Measurements from ENCODE around the gene TMEM214.
A peak's percentile ranks its signal among the peaks of the same experiment; 100 is the strongest.
"Not testable (repeated sequence)": the region's sequence is repeated elsewhere in the genome, so short reads cannot be mapped to it uniquely, and the experiment has no call there.

The TMEM214 gene

GRCh38 chr2:27067385-27067784 lies 34.6 kb downstream of the TMEM214 start:
- no peak for DNase-seq

DNA sequence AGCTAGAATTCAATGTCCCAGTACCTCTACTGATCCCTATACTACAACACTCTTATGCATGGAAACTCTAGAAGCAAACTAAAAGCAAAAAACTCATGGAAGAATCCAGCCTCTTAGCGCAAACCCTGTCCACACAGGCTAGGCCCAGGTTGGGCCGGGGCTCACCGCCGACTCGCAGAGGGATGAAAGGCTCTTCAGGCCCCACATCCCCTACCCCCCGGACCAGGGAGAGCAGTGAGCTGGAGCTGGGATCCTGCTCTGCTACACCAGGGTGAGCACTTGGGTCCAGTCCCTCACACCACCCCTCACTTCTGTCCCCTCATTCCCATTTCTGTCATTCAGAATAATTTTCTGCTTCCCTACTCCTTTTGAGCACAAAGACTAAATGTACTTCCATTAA lies 36.7 kb downstream of the TMEM214 start:
- DNase-seq = no peak

DNA sequence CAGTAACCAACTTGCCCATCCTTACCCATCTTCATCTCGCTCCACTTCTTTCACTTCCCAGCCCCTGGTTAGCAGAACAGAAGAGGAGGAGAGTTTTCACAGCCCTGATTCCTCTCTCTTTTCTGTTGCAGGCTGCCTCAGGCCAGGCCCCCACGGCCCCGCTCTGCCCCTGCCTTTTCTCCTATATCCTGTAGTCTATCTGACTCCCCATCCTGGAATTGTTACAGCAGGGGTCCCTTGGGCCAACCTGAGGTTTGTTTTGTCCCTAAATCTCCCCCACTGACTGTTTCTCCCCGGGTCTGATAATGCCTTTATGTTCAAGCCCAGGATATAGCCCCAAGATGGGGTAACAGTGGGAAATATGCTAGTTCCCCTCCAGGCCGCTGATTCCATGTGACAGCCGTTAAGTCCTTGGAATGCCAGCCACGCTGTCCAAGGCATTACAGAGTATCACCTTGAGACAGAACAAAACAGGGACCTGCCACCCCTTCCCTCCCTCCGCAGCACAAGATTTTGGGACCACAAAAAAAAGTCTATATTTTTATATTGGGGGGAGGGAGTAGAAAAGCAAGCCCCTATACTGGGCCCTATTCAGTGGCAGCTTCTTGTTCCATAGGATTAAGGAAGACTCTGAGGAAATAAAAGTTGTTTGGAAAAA lies 37.3 kb downstream of the TMEM214 start:
- DNase-seq = no peak

GRCh38 chr2:27070653-27071276 lies 38.0 kb downstream of the TMEM214 start:
- DNase-seq = no peak

- DNase-seq = peak; percentile 57 to 97 (median 91)
These were observed 38.7 kb downstream of the TMEM214 start, which contains the start of gene OST4 for GRCh38 chr2:27071277-27071989. Gene OST4 (minus strand): TSS chr2:27071654.

- DNase-seq = peak in 33 of 56 donors; percentile 16 to 74 (median 43)
These were observed 39.4 kb downstream of the TMEM214 start for GRCh38 chr2:27071990-27072830.

DNA sequence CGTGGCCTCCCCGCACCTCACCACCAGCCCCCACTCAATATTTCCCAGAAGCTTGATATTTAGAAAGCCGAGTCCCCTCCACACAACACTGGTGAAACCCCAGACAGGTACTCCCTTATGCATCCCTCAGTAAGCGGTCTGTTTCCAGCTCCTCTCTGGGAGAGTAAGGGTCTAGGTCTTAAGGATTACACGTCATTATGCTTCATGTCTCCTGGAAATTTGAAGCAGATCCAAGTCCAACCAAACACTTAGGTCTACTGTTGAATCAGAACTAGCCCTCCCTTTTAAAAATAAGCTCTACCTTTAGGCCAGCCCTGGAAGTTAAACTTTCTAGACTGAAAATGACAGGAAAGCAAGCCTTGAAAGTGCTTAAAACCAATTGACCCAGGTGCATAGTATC lies 40.2 kb downstream of the TMEM214 start:
- no peak for DNase-seq

DNA sequence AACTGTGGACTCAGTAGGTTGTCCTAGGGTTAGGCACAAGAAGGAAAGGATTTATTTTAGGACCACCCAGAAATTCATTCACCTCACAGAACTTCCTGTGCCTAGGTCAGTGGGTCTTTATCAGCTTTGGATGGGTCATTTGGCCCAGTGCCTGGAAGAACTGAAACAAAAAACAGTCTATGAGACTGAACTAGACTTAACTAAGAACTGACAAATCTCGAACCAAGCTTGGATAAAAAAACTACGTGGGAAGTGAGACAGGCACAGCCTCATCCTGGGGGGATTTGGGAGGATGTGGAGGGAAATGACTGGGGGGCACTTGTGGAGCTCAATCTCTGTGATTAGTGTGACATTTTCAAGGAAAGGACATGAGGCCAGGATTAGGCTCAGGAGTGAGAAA lies 41.0 kb downstream of the TMEM214 start:
- no peak for DNase-seq

DNA sequence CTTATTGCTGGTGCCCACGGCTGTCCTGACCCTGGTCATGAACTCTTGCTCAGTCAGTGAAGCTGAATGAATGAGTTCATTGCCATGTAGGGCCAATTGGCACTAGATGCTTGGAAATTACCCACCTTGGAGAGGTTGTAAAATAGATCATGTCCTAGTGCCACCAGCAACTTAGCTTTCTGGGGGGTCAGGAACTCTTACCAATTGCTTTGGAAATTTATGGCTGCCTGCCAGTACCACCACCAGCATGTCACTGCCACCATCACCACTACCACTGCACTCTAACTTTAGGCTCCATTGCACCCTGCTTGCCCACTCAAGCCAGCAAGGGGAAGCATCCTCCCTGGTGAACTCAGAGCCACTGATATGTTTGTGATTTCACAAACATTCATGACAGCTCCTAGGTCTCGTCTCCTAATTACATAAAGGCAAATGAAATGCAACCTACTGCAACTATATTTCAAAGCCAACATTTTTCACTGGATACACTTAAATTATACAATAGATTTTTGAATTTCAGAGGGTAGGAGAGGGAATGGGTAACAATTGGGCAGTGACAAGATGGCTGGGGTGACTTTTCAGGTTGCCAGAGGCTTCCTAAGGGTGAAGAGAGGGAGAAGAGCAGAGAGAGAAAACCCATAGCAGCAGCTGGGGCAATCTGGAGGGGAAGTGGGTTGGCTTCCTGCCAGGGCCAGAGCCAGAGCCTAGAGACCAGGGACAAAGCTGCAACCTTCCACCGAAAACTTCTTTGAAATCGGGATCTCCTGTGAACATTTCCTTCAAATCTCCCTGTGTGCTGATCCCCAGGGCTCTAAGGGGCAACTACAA lies 42.2 kb downstream of the TMEM214 start:
- peak in 2 of 56 donors; percentile 25 to 27 for DNase-seq

GRCh38 chr2:27075566-27075871 lies 42.8 kb downstream of the TMEM214 start:
- not testable (repeated sequence) for DNase-seq

GRCh38 chr2:27076323-27076722 lies 43.6 kb downstream of the TMEM214 start:
- no peak for DNase-seq

DNA sequence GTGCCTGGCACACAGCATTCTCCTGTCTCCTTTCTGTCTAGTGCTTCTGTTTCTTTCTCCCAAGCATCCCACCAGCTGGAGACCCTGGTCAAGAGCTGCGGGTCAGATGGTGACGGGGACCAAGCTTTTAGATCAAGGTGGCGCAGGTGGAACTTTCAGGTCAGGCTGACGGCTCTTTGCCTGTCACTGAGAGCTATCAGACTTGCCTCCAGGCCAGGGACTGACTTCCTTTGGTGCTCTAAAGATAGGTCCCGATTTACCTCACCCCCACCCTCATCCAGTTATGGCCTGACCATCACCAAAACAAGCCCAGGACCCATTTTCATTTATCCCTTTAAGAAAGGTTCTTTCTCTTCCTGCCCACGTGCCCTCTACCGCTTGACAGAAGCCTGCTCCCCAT lies 44.5 kb downstream of the TMEM214 start:
- DNase-seq = no peak

DNA sequence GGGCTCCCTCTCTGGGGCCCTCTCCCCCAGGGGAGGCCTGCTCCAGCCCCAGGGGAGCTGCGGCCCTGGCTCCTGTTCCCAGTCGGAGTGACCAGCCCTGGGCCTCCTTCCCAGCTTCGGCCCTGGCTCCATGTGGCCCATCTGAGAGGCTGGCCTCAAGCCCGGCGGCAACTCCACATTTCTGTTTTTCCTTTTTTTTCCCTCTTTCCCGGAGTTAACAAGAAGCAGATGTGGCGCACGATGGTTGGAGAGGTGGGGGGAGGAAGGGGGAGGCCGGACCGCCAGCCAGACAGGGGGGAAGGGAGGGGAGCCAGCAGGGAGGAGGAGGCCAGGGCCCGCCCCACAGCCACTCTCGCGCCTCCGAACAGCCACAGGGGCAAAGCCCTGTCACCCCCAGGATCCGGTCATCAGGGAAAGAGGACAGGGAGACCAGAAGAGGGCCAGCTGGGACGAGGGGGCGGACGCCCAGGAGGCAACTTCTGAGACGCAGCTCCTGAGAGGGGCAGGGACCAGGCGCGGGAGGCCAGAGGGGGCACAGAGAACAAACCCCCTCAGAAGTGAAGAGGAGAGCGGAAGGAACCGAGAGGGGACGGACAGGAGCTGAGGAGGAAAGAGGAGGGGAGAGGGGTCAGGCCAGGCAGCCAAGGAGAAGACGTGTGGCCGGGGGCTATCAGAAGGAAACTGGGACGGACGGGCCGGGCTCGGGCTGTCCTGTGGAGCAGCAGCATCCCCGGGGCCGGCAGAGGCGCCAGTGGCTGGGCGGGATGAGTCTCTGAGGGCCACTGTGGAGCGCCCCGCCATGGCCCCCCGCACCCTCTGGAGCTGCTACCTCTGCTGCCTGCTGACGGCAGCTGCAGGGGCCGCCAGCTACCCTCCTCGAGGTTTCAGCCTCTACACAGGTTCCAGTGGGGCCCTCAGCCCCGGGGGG lies 45.8 kb downstream of the TMEM214 start, which contains the start of gene EMILIN1:
Gene EMILIN1, plus strand, starts transcription at position 349 of the 928 bp plus-strand sequence. Its CDS starts 451 bp downstream, at position 800.
- DNase-seq = peak in 50 of 56 donors; percentile 13 to 83 (median 52)

DNA sequence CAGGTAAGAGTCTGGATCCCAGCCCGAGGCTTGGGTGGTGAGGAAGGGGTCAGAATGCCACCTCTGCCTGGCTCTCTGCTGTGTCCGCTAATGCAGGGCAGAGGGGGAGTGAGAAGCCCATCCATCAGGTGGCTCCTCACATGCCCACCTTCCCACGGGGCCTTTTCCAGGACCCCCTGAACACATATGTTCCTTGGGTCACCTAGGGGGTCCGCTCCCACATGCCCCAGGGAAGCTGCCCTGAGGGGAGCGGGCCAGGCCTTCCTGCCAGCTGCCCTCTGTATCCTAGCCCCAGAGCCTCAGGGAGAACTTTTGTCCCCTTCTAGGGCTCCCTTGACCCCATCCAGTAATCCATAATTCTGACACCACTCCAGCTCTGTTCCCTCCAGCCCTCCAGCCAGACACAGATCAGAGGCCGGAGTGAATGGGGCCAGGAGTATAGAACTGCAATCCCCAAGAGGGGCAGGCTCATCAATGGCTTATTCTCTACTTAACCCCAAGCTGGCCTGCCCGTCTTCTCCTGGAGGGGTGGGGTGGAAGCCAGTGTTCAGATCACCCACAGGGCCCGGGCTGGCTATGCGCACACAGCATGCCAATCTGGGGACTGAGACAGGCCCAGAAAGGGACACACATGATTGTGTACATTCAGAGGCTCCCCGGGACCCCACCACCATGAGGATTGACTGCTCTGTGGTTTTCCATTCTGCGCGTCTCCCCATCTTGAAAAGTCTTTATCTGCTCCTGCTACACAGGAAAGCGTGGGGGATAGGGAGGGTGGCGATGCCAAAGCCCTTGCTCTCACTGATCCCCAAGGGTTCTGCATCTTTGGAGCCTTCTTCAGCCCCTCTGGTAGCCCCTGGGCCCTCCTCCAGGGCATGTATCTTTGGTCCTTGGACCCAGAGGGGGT lies 46.7 kb downstream of the TMEM214 start:
- no peak for DNase-seq

GRCh38 chr2:27080140-27080469 lies 47.3 kb downstream of the TMEM214 start:
- no peak for DNase-seq

GRCh38 chr2:27080603-27080936 lies 47.8 kb downstream of the TMEM214 start:
- no peak for DNase-seq

- no peak for DNase-seq
These were observed 49.4 kb downstream of the TMEM214 start for GRCh38 chr2:27081984-27082772.

All from nucleus accumbens (tissue), 56 donors.